Dermis blood vessel endothelial cell (primary cell): ENCODE data around the gene CREB5. TPM values are rescaled to one million over a fixed set of nuclear protein-coding genes. Genes with fewer than 3 reads are reported as not detected.
"Not testable (repeated sequence)": the region's sequence is repeated elsewhere in the genome, so short reads cannot be mapped to it uniquely, and the experiment has no call there.

Source experiments
- DNase-seq: peaks from one replicate; pipeline ENCODE4 v3.0.0; 2010
- total RNA-seq: library from RNA; depleted of rRNA; stranded (reverse); fragments of >200 nt; gene quantifications from 2 replicates; pipeline ENCODE4 v1.2.3, GENCODE V29; 2014

CREB5 gene
- total RNA-seq, 1 donor from 2014 or later: 4.1 TPM

DNA sequence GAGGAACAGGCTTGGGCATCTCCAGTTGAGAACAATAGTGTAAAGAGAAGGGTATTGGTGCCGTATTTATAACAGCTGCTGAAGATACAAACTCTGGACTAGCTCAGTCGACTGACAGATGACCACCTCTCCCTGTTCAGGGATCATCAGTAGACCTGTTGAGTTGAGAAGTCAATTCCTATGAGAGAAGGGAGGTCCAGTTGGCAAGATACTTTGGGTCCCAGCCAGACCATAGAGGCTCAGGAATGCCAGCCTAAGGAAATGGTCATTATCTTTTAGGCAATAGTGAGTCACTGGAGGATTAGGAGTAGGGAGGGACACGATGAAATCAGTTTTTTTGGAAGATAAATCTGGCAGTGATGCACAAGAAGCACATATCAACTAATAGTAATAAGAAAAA is 342.9 kb downstream of the CREB5 start:
- no peak for DNase-seq

DNA sequence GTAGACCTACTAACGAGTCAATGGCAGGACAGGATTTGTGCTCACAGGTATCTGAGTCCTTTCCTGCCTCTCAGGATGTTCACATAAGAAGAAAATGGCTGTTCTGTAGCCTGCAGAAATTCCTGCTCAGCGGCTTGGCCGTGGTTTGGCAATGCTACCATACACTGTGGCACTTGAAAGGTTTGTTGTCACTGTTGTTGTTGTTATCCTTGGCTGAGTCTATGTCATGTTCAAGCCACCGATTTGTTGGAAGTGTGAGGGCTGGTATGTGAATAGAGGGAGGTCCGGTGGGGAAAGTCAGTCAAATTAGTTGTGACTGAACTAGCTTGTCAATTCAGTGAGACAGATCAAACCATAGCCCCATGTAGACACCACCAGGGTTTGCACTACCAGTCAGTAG is 345.9 kb downstream of the CREB5 start:
- DNase-seq: no peak

DNA sequence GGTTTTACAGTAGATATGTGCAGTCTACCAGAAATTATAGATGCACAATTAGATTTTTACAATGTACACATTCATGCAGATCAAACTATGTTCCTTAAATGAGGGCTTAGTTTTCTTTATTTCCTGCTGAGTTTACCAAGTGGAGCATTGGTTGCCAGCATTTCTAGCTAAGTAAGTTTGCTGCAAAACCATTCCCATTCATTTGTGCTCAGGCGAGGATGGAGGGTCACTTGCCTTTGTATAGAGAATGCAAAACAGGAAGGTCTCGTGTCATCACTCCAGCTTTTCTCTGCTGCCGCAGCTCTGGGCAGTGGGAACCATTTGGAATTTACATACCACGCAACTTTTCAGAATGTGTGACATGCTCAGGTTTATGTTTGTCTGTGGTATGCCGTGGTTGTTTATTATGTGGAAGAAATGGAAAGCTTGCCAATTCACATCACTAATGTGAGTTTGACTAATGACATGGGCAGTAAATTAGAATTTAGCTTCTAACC is 347.2 kb downstream of the CREB5 start:
- no peak for DNase-seq

DNA sequence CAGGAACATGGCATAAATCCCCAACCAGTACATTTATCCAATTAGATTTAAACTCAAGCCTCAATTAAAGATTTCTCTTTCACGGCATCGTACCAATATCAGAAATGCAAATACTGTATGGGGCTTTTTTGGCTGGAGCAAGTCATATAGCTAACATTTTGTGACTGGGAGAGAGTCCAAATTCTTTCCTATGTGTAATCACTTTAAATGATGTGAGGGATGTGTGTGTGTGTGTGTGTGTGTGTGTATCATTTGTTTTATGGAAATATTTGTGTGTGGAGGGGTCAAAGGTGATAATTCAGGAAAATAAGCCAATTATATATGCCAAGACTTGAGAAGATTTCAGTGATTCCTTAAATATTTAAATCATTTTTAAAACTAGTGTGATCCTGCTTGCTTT is 349.2 kb downstream of the CREB5 start:
- DNase-seq: peak; percentile 37

DNA sequence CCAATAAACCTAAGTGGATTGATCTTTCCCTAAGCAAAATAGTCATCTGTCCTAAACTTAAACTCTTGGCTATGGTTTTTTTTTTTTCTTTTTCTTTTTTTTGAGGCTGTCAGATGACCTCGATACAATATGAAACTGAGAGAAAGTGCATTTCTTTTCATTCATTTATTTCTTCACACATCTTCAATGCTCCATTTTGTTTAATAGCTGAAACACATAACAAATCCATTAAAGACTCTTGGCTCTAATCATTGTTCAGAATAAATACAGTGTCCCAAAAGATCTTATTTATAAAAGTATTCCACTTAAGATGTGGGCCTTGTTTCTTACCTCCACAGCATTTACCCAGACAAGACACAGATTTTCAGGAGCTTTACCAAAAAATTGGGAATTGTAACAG is 350.3 kb downstream of the CREB5 start:
- DNase-seq: no peak

DNA sequence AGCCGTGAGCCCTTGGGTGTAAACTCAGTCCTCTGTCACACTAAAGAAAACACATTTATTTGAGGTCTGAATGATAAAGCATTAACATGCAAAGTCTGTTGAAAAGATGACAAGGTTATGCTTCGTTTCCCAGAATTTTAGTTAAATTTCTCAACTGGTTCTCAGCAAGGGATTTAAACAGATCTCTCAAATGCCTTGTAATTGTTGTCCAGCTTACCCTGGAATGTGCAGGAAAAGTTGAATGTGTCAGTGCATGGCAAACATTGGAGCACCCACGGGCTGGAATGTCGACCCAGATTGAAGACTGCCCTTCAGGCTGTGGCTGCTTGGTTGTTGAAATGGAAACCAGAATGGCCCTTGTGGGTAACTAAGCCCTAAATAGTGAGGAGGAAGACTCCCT is 354.0 kb downstream of the CREB5 start:
- DNase-seq: no peak

DNA sequence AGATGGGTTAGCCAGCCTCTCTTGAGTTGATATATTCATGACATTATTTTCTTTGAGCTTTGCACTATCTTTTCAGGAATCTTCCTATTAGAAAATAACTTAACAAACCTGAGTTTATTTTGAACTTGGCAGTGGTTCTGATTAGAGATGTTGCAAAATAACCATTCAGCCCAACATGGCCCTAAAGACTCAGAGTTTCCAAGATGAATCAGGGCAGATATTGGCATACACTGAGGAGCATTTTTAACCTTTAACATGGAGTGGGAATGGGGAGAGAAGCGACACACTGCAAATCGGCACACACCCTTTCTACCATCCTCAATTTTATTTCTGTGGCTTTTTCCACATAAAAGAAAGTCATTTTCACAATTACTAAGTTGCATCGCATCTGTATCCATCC is 355.0 kb downstream of the CREB5 start:
- no peak for DNase-seq

DNA sequence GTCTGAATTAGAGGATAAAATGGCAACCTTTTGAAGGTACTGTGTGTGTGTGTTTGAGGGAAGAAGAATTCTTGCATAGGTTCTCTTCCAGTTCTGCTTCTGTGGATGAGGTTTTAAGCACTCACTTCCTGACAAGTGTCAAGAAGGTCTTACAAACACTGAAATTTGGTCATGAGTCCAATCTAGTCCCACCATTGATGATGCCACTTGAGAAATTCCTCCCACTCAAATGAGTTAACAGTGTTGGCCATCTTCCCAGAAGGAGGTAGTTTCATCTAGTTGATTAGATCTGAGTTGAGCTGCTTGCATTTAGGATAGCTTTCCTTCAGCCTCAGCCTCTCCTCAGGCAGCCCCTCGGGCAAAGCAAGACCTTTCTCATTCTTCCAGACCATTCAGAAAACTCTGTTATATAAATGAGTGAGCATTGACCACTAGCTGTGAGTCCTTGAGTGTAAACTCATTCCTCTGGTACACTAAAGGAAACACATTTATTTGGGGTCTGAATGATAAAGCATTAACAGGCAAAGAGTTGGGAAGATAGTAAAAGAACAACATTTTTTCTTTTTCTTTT is 356.3 kb downstream of the CREB5 start:
- DNase-seq: peak; percentile 18

DNA sequence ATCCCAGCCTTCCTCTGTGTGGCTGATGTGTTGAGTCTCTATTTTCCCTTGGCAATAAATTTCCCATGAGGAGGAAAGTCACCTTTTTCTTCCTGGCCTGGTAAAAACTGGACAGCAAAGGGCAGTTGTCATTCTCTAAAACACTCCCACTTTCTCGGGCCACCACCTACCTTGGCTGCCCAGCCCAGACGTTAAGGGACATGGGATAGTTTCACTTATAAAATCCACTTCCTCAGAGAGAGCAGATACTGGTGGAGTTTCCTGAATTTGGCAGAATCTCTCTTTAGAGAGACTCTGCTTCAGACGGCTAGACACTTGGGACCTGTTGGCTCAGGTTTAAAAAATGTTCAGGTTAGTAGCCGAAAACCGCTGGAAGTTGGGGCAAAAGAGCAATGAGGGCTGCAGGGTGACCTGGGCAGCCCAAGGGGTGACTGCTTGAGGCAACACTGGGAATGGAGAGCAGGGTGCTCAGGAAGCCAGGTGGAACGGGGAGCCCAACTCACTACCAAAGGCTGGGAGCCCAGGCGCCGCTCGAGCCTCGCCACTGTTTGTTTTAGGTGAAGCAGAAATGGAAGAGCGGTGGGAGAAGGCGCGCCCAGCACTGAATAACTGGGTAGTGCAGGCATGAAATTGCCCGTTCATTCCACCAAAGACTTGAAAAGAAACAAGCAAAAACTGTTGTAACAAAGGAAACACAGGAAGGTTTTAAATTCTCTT is 359.7 kb downstream of the CREB5 start:
- DNase-seq: no peak

DNA sequence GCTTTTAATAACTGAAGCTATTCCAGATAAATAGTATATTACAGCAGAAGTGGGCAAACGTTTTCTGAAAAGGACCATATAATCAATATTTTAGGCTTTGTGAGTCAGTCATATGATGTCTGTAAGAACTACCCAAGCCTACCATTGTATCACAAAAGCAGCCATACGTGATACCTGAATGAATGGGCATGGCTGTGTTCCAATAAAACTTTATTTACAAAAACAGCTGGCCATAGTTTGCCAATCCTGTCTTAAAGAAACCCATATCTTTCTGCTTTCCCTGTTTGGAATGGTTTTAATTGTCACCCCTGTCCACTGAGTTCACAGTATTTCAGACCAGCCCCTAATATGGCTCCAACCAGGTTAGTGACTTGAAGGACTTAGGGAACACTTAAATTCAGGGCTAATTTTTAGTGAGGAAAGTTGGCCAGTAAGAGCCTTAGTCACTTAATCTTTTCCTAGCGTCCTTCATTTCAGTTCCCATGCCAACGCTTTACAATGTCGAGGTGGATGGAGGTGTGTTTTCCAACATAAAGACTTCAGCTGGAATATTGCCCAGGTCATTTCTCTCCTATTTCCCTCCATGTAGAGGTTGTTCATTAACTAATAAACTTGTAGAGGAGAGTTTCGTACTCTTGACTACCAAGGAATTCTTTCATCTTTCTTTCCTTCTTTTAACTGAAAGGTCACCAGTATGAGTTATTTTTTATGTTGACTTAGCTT is 361.3 kb downstream of the CREB5 start:
- no peak for DNase-seq

DNA sequence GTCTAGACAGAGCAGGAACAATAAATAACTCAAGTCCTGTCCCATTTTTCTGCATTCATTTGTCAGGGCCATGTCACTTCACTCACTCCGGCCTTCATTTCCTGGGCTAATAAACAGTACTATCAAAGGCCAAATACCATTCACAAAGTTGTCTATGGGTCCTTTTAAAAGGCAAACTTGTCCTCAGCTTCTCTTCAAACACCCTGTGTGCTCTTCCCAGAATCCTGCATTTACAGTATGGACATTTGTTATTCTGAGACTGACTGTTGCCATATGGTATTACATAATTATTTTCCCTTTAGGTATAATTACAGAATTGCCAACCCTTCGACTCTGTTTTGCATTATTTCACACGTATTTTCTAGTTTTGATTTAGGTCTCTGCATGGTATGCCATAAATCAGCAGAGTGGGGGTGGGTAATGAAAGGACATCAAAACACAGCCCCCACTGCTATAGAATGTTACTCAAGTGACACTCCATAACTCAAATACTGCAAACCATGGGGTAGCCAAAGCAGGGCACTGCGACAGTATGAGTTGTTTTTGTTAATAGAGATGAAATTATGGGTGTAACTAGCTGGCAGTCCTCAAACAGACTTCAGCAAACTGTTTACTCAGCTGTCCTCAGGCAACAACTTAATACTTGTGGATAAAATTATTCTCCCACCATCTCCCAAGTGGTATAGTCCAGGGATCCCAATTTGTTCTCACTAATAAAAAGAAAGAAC is 362.1 kb downstream of the CREB5 start:
- no peak for DNase-seq

DNA sequence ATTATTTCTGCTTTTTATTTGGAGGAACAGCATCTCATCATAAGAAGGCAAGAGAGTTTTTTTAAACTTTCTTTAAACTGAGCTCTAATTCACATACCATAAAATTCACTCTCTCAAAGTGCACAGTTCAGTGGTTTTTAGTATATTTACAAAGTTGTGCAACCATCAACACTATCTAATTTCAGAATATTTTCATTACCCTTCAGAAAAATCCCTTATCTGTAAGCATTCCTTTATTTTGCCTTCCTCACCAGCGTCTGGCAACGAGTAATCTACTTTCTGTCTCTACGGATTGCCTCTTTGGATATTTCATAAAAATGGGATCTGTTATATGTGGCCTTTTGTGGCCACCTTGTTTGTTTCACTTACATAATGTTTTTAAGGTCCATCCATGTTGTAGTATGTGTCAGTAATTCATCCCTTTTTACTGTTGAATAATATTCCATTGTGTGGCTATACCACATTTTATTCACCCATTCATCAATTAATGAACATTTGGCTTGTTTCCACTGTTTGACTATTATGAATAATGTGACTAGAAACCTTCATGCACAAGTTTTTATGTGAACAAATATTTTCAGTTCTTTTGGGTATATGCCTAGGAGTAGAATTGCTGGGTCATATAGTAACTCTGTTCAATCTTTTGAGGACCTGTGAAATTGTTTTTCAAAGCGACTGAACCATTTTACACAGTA is 364.3 kb downstream of the CREB5 start:
- no peak for DNase-seq

DNA sequence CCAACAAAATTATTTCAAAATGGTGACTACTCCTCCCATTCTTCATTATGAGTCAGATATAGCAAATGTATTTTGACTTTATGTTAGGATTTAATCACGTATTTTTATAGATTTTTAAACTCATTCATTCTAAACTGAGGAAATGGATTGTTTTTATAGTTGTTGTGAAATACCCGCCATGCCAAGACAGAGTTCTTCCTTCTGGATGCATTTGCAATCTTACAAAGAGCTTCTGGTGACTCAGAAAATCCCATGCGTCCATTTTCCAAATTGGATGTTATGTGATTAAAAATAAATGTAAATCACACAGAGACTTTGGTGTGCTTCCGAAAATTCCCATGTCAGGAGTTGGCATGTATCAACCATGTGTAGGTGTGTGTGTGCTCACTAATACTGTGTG is 366.5 kb downstream of the CREB5 start:
- DNase-seq: peak; percentile 69

DNA sequence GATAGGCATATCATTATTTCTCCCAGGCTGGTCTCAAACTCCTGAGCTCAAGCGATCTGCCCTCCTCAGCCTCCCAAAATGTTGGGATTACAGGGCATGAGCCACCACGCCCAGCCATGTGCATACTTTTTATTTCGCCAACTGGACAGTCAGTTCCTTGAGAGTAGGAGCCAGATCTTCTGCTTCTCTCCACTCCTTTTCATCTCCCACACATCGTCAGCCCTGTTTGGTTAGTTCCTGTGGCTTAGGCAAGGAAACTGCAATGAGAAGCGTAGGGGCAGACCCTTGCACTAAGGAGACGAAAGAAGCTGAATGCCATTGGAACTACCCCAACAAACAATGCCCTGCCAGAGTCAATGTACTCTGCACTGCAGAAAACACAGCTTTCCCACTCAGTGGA is 367.6 kb downstream of the CREB5 start:
- DNase-seq: no peak

DNA sequence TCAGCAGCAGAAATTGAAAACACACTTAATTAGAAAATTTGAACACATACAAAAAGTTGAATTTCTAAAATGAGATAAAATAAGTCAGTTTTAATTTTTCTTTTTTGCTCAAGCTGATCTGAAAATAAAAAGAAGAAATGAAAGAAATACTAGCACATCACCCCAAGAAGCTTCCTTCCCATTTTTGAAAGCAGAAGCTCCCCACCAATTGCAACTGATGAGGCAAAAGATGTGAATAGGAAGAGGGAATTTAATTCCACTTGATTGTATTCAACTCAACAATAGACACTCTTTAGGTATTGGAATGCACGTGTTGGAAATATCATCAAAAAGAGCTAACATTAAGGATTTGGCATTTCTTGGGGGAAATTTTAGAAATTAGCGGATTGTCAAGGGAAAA is 370.0 kb downstream of the CREB5 start:
- DNase-seq: no peak

DNA sequence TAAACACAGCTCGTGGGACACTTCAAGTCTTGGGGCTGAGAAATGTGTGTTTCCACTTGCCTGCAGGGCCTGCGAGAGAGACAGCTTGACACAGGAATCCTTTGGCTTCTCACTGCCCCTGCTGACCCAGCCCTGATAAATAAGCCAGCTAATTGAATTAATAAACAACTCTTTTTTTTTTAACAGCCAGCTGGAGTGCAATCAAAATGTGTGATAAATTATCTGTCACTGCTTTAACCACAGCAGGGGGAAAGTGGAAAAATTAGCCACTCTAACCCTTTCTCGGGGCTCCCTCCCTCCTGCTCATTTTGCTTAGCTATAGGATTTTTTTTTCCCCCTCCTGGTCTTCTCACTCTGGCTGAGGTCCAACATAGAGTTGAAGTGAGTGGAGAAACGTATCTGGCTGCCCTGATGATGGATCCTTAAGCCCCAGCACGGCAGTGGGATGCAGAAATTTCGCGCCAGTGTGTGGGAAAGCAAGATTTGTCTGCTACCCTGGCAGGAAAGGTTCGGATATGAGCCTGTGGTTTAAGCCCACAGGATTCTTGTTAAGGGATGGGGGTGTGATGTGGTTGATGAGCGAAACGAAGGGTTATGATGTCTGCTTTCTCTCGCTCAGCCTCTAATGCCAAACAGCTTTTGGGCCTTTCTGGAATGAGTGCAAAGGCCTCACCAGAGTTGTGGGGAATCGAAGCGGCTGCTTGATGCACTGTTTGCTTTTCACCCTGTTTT is 372.0 kb downstream of the CREB5 start:
- no peak for DNase-seq

DNA sequence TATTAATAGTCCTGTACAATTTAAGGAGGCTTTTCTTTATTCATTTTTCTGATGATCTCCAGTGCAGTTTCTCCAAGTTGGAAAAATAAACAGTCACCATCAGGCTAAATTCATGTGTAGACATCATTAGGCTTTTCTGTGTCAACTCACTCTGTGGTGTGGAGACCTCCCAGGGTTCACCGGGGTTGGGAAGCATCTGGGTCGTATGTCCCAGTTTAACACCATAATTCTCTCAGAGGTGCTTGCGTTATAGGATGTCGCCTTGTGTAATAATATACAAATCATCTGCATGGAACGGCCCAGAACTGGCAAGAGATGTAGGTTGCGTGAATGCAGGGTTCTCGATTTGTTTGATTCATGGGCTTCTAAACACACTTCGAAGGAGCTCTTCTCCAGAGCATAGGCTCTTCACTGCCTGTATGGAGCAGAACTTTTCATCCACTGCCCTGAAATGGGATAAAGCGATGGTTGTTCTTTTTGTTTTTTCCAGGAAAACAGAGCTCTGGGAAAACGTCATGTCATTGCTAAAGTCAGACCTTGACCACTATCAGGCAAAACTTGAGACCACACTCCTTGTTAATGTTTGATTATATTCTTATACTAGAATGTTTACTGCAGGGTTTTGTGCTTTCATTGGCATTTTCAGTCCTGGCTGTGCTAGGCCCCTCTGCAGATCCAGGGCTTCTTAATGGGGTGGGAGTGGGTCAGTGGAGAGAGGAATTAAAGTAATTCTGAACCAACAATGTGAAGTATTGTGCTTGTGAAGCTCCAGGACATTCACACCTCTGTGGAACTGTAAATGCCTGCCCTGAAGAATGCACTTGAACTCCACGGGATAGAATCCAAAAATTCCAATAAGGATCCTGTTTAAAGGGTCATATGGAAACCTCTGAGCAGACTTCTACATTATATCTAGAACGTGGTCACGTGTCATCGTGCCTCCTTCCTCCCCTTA is 373.0 kb downstream of the CREB5 start:
- DNase-seq: no peak

DNA sequence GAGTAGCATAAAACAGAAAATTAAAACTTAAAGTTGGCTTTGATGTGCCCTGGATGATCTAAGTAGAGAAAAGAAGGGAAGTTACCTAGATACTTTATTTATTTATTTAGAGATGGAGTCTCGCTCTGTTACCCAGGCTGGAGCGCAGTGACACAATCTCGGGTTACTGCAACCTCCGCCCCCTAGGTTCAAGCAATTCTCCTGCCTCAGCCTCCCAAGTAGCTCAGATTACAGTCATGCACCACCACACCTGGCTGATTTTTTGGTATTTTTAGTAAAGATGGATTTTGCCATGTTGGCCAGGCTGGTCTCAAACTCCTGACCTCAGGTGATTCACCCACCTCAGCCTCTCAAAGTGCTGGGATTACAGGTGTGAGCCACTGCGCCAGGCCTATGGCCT is 373.8 kb downstream of the CREB5 start:
- not testable (repeated sequence) for DNase-seq

DNA sequence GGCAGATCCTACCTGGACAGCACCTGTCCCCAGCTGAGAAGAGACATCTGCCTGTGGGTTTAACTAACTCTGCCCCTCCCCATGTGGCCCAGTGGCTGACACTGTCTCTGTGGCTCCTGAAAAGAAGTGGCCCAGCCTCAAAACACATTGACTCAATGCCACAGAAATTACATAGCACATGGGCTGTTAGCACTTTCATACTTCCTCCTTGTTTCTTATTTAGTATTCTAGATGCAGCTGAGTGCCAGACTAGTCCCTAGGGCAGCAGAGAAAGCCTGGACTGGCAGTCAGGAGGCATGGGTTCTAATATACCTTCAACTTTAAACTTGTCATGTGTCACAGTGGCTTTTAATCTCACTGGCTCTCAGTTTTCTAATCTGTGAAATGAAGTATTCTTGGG is 374.8 kb downstream of the CREB5 start:
- no peak for DNase-seq

DNA sequence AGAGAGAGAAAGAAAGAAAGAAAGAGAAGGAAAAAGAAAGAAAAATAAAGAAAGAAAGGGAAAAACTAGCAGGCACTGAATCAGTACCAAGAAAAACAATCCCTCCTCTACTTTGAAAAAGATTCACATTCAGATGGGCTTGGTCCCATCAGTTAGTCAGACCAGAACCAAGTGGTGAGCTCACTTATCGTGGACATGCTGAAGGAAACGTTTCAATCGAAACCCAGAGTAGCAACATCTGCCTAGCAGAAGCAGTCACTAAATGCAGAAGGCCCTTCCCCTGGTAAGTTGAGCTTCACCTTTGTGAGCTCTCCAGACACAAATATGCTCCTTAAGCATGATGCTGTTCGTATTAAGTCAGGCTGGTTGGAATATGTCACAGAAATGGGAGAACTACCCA is 378.1 kb downstream of the CREB5 start:
- DNase-seq: no peak

DNA sequence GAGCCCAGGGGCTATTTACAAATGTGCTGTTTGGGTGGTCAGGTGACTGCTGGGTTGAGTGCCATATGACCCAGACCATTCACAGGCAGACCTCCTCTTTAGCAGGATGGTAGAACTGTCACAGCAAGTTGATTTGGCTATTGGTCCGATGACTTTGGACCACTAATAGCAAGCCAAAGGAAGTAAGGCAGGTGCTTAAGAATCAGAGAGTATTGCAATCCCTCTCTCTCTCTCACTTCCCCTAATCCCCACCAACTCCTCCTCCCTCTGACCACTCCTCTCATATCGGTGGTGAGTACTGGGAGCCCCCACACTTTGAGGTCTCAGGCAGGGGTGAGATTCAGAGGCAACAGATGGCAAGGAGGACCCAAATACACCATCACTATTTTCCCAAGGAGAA is 380.5 kb downstream of the CREB5 start:
- DNase-seq: no peak
